Uterus (tissue), 2 donors: ENCODE measurements around the gene TNKS2.

Experiments used
- POLR2A ChIP-seq, 2 donors: fragments of 450-650 bp; IDR thresholded peaks; one replicate each; pipeline ENCODE4 v1.6.1; 2016; ENCODE audit warnings: antibody characterized with exemption in 2 of 2, mild to moderate bottlenecking in 1 of 2, moderate library complexity in 1 of 2
- TF ChIP-seq, protein P1 (sequence below), 4 experiments: fragments of 200-600 bp in 2 of 4; fragments of 450-650 bp in 2 of 4; sonication (generic) in 2 of 4; IDR thresholded peaks; one replicate each; pipeline ENCODE4 v1.5.1; 2016 to 2019; ENCODE audit warnings: antibody characterized with exemption in 4 of 4, mild to moderate bottlenecking in 2 of 4, moderate library complexity in 1 of 4

DNA sequence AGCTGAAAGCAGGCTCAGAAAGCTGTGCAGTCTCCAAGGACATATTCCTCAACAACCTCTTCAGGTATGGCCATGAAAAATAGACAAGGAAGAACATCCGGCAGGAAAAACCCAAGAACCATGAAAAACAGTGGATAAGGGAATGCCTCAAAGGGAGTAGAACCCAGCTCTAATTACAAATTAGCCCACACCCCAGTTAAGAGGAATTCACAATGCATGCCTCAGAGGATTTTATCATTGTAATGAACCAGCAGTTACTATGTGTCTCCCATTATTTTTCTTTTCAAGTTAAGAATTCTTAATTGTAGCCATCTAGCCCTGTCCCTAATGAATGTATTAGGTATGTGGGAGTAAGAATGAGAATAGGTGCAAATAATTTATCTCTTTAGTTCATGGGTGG lies 19.7 kb upstream of the TNKS2 start:
- TF ChIP-seq, protein P1, sequence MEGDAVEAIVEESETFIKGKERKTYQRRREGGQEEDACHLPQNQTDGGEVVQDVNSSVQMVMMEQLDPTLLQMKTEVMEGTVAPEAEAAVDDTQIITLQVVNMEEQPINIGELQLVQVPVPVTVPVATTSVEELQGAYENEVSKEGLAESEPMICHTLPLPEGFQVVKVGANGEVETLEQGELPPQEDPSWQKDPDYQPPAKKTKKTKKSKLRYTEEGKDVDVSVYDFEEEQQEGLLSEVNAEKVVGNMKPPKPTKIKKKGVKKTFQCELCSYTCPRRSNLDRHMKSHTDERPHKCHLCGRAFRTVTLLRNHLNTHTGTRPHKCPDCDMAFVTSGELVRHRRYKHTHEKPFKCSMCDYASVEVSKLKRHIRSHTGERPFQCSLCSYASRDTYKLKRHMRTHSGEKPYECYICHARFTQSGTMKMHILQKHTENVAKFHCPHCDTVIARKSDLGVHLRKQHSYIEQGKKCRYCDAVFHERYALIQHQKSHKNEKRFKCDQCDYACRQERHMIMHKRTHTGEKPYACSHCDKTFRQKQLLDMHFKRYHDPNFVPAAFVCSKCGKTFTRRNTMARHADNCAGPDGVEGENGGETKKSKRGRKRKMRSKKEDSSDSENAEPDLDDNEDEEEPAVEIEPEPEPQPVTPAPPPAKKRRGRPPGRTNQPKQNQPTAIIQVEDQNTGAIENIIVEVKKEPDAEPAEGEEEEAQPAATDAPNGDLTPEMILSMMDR (IDR thresholded peaks at IDR 0.05) = no peak
- TF ChIP-seq POLR2A (IDR thresholded peaks at IDR 0.05) = no peak
